GM19238 (cell line): ENCODE results near the gene NPBWR2.
"Not testable (repeated sequence)": the region's sequence is repeated elsewhere in the genome, so short reads cannot be mapped to it uniquely, and the experiment has no call there.

ENCODE experiments used
- DNase-seq: peaks from one replicate; pipeline ENCODE4 v3.0.0; 2011; ENCODE audit warnings: low spot score; ENCODE audit not compliant: insufficient read length

Gene NPBWR2

GRCh38 chr20:64103871-64104666 is 3.3 kb downstream of the NPBWR2 start:
- DNase-seq: no peak

GRCh38 chr20:64102647-64103354 is 4.6 kb downstream of the NPBWR2 start:
- no peak for DNase-seq

GRCh38 chr20:64101731-64102621 is 5.4 kb downstream of the NPBWR2 start:
- DNase-seq: peak; percentile 59

GRCh38 chr20:64100946-64101688 is 6.2 kb downstream of the NPBWR2 start:
- no peak for DNase-seq

GRCh38 chr20:64100566-64100888 is 6.8 kb downstream of the NPBWR2 start:
- DNase-seq: no peak

- DNase-seq: no peak
Observed at GRCh38 chr20:64099880-64100565, 7.3 kb downstream of the NPBWR2 start.

- DNase-seq: no peak
Observed at GRCh38 chr20:64099086-64099786, 8.1 kb downstream of the NPBWR2 start.

- no peak for DNase-seq
Observed at GRCh38 chr20:64098471-64099013, 8.8 kb downstream of the NPBWR2 start.

- no peak for DNase-seq
Observed at GRCh38 chr20:64096535-64096934, 10.8 kb downstream of the NPBWR2 start.

- DNase-seq: no peak
Observed at GRCh38 chr20:64095927-64096326, 11.4 kb downstream of the NPBWR2 start.

- no peak for DNase-seq
Observed at GRCh38 chr20:64095455-64095854, 11.9 kb downstream of the NPBWR2 start.

- DNase-seq: no peak
Observed at GRCh38 chr20:64093013-64093503, 14.3 kb downstream of the NPBWR2 start.

GRCh38 chr20:64092258-64093012 is 14.9 kb downstream of the NPBWR2 start:
- DNase-seq: no peak

- DNase-seq: no peak
Observed at GRCh38 chr20:64091770-64092169, 15.6 kb downstream of the NPBWR2 start.

GRCh38 chr20:64091340-64091739 is 16.0 kb downstream of the NPBWR2 start:
- DNase-seq: no peak

- DNase-seq: no peak
Observed at GRCh38 chr20:64090165-64090564, 17.2 kb downstream of the NPBWR2 start.

GRCh38 chr20:64088586-64088985 is 18.8 kb downstream of the NPBWR2 start:
- not testable (repeated sequence) for DNase-seq

- DNase-seq: not testable (repeated sequence)
Observed at GRCh38 chr20:64087226-64087825, 20.0 kb downstream of the NPBWR2 start.
